NOMO-1 (cell line): ENCODE measurements around the gene COQ10A.
A peak's percentile ranks its signal among the peaks of the same experiment; 100 is the strongest.
"Not testable (repeated sequence)": the region's sequence is repeated elsewhere in the genome, so short reads cannot be mapped to it uniquely, and the experiment has no call there.

Experiments
- DNase-seq, 2 experiments: peaks; one replicate each; lab custom pipeline; 2025; ENCODE audit not compliant: unreplicated experiment in 2 of 2; lab: John Stamatoyannopoulos, UW

COQ10A gene

DNA sequence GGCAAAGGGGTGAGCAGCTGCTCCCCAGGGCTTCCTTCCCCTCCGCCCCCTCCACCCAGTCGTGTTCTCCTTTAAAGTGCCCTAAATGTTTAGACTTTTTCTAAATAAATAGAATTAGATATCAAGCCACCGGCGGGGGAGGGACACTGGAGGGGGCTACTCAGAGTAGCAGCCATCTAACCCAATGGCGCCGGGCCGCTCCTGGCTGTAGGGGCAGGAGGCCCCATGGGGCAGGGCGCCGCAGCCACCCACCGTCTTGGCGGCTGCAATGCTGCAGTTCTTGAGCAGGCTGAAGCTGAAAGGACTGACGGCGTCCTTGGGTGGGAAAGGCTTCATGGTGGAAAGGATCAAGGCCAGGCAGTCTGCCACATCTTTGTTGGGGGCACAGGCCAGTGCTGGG is 23.8 kb upstream of the COQ10A start:
- no peak for DNase-seq

DNA sequence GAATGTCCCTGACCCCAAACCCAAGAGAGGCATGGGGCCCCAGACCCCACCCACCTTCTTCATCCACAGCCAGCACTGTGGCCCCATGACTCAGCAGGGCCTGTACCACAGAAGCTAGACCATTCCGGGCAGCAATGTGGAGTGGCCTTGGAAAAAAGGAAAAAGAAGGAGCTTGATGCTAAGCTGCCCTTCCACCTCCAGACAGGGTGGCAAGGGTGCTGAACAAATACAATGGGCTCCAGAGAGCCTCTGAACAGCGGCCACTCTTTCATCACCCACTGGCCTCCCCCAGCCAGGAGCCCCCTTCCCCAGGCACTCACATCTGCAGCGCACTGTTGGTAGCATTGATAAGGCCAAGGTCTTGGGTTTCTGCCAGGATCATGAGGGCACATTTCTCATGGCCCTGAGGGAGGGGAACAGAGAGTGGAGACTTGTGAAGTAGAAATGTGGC is 23.0 kb upstream of the COQ10A start:
- DNase-seq = no peak

DNA sequence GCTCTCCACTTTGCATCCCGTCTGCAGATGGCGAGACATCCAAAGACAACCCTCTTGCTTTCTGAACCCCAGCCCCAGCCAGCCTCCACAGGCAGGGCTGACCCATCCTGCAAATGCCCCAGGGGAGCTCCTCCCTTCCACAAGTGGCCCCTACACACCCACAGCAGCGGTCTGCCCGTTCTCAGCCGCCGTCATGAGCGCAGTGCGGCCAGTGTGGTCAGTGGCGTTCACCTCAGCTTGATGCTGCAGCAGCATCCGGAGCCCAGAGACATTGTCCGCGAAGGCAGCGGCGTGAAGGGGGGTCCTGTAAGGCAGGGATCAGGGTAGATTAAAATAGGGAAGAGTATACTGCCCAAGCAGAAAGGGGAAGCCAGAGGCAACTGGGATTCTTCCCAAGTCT is 22.2 kb upstream of the COQ10A start:
- DNase-seq = no peak

DNA sequence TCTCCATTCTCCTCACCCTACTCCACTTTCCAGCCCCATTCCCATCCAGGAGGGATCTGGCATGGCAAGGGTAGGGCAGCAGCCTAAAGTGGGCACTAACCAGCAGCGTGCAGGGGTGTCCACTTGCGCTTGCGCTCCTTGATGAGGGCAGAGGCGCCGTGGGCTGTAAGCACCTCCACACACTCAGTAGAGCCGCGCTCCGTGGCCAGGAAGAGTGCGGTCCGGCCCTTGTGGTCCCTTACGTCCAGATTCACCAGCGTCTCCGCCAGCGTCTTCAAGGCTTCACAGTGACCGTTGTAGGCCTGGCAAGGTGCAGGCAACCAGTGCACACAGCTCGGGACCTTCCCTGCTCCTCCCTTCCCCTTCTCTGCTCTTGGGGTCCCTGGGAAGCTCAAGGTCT is 18.8 kb upstream of the COQ10A start:
- DNase-seq = no peak

DNA sequence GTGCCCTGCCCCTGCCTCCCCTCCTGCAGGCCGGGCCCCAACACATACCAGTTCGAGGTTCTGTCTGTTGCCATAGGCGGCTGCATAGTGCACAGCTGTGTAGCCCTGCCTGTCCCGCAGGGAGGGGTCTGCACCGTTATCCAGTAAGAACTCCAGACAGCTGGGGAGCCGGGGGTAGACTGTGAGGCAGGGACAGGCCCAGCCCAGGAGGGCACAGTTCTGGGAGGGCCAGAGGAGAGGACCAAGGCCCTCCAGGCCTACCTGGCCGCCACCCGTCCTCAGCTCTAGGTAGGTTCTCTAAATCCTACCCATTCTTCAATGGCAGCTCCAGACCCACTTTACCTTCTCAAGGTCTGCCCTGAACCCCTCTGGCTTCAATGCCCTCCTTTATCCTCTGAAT is 18.0 kb upstream of the COQ10A start:
- no peak for DNase-seq

DNA sequence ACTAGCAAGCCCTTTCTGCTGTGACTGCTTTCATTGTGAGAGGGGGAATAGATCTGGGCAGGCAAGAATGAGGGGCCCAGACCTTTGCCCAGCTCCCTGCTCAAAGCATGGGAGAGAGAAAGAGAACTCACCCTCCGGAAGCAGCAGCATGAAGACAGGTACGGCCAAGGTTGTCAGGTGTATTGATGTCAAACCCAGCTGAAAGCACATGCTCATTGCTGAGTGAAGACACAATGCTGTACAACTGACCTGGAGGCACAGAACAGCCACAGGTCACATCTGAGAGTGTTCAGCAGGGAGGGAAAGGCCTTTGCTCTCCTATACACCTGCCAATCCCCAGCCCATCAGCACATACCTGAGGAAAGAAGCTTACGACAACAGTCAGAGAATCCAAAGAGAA is 14.1 kb upstream of the COQ10A start:
- DNase-seq = no peak

DNA sequence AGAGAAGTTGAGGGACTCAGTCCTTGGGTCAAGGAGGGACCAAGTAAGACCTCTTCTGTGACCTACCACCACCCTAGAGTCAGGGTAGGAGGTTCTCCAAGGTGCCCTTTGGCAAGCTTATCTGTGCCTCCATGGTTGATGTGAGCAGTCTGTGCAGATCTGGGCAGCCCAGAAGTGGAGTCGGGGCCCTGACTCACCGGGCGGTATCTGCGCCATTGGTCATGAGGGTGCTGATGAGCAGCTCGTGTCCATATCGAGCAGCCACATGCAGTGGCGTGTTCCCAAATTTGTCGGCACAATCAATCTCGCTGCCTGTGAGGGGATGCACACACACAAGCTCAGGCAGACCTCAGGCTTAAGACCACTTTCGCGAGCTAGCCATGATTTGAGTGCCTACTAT is 13.7 kb upstream of the COQ10A start:
- no peak for DNase-seq

DNA sequence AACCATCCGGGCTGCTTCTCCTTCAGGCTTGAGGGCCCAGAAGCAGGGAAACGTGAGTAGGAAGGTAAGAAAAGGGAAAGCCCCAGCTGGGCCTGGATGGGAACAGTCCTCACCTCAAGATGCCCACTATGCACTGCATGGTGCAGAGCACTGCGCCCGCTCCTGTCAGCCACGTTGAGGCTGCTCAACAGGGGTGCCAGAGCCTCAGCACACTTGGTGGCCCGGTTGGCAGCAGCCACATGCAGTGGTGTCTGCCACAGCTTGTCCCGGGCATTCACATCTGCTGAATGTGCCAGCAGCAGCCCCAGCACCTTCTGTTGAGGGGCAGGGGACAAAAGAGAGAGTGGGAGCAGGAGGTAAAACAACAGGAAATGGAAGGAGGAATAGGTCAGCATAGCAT is 11.1 kb upstream of the COQ10A start:
- no peak for DNase-seq

DNA sequence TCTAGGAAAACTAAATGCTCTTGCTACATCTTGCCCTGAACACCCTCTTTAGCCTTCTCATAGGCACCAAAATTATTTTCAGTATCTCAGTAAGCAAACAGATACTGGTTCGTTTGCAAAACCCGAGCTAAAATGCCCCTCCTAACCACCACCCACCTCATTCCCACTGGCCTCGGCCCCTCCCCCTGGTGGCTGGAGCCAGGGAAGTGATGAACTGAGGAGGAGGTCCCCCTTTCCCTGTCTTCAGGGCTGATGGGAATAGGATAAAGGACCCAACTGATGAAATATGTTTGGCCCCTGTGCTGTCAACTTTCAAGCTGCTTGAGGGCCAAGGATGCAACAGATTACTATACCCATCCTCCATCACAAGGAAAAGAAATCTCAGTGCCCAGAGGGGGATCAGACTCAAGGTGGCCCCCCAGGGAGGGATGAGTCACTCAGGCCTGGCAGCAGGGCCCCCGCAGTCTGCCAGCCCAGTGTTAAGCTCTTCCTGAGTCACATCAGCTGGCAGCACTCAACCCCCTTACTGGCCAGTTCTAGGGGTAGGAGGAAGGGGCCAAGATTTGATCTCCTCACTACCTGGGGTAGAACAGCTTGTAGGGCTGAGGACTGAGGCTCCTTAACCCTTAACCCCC is 10.3 kb upstream of the COQ10A start:
- no peak for DNase-seq

DNA sequence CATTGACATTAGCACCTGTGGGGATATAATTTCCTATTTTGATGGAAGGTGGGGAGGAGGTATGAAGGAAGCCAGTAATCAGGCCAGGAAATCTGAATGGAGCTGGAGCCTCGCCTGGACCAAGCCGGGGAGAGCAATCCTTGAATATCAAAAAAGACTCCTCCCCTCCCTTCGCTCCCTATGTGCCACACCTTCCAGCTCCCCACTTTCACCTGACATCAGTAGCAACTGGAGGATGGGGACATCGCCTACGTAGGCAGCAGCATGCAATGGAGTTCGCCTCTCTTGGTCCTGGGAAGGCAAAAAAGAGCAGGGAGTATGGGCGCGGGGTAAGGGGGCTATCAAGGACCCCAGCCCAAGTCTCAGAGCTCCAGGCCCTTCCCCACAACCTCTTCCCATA is 9.7 kb upstream of the COQ10A start:
- DNase-seq = no peak

DNA sequence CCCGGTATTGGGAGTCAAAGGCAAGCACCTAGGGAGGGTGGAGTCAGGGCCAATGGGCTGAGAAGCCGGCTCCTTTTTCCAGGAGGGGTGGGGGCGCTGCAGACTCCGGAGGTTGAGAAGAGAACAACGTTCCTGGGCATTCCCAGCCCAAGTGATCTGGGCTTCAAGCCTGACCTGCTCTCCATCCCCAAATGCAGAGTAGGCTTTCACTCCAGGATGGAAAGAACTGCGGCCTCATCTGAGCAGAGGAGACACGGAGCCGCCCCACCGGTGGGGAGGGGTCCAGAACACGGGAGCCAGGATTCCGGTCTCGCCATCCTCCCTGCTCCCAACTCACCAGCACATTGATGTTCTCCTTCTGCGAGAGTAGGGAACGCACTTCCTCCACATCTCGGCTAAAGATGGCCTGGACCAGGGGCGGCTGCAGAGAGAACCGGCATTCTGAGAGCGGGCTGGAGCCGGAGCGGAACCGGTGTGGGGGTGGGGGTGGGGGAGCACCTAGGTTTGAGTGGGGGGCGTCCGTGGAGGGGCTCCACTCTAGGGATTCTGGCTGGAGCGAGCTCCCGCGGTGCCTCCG is 9.2 kb upstream of the COQ10A start:
- no peak for DNase-seq

DNA sequence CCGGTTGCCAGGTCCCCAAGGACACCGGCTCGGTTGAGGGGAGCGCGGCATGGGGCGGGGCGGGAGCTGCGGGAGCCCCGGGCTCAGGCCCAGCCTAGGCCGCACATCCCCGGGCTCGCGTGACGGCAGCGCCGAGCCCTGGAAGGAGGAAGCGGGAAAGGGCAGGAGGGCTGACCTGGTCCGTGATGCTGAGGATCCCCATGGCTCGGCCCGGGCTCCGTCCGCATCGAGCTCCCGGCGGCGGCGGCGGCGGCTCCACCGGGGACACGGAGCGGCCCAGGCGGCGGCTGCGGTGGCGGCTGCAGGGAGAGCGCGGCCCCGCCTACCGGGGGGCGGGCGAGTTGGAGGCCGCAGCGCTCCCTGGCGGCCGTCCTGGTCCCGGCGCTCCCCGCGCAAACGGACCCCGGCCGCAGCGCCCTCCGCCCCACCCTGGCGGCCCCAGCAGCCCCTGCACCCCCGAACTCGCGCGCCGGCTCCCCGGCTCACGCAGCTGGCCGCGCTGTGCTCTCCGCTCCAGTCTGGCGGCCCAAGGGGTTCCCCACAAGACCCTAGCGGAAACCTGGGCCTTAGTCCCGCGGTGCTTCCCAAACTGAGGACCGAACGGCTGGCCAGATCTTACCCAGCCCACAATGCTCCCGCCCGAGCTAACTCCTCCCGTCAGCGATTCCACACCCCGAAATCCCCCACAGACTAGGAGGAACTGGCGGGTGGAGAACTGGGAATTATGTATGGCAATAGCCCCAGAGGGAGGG is 8.5 kb upstream of the COQ10A start, which contains the start of gene ANKRD52:
Gene ANKRD52 (minus strand): TSS at position 317 of the 752 bp plus-strand sequence. CDS start 115 bp downstream, at position 202.
- DNase-seq = peak; percentile 65 to 76

DNA sequence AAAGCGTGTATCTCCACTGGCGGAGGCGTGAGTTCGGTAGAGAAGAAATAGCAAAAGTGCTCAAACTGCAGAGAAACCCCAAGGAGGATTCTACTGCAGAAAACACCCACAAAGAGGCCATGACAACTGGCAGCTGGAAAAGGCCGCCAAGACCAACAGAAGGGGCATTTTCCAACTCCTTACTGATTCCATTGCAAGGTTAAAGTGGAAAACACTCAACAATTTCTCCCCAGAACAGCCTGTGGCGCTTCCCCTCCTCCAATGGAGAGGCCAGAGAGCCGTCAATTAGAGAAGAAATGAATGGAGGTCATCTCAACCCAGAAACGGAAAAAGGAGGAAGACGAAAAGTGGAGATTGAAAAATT is 7.9 kb upstream of the COQ10A start:
- peak; percentile 27 to 34 for DNase-seq

DNA sequence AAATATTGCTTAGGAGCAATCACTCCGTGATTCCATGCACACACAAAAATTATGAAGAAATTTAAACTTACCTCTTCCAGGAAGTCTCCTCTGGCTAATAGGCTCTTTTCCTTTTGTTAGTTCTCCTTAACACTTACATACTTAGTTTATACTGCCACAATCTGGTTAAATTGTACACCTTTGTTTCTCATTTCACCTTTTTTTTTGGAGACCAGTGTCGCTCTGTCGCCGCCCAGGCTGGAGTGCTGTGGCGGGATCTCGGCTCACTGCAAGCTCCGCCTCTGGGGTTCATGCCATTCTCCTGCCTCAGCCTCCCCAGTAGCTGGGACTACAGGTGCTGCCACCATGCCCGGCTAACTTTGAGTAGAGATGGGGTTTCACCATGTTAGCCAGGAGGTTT is 6.4 kb upstream of the COQ10A start:
- no peak for DNase-seq

DNA sequence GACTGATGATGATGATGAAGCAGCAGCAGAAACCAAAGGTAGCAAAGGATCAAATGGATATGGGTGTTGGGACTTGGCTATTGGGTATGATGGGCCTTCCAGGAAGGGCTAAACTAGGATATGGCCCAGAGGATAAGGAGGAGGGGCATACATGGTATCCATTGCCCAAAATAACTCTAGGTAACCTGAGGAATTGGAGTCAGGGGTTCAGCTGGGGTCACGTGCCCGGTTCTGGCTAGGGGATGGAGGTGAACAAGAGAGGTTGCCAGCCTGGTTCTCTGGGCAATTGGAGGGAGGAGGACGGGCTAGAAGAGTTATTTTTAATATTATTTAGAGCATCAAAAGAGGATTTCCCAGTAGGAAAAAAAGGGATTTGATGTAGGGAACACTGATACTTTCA is 5.8 kb upstream of the COQ10A start:
- no peak for DNase-seq

DNA sequence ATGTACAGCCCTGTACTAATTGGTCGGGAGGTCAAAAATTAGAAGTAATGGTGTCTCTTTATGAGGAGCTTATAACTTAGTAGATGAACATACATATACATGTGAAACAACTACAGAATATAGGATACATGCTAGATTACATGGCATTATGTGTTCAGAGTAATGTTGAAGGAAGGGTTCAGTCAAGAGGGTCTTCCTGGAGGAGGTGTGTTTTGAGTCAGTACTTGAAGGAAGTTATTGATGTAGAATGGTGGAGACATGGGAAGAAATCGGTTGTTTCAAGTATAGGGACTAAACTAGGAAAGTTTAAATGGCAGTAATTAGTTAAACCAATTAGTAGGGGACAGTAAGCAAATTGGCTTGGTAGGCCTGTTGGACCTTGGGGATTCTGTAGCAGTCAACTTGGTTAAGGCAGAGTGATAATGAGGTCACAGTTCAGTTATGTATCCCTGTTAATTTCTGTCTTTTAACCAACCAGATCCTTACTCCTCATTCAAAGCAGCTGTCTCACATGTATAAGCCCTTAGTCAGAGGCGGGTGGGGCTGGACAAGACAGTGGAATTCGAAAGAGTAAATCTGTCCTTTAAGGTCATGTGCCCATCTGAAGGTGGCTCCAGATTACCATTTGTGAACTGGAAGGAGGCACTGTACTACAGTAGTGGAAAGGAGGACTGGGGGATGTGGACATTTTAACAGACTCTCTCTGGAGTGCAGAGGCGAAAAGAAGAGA is 5.1 kb upstream of the COQ10A start:
- no peak for DNase-seq

DNA sequence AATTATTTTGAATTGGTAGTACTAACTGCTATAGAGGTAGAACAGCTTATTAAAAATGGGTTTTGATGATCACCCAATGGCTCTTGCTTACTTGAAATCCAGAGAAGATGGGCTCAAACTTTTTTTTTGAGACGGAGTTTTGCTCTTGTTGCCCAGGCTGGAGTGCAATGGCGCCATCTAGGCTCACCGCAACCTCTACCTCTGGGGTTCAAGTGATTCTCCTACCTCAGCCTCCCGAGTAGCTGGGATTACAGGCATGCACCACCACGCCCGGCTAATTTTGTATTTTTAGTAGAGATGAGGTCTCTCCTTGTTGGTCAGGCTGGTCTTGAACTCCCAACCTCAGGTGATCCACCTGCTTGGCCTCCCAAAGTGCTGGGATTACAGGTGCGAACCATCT is 3.8 kb upstream of the COQ10A start:
- not testable (repeated sequence) for DNase-seq

DNA sequence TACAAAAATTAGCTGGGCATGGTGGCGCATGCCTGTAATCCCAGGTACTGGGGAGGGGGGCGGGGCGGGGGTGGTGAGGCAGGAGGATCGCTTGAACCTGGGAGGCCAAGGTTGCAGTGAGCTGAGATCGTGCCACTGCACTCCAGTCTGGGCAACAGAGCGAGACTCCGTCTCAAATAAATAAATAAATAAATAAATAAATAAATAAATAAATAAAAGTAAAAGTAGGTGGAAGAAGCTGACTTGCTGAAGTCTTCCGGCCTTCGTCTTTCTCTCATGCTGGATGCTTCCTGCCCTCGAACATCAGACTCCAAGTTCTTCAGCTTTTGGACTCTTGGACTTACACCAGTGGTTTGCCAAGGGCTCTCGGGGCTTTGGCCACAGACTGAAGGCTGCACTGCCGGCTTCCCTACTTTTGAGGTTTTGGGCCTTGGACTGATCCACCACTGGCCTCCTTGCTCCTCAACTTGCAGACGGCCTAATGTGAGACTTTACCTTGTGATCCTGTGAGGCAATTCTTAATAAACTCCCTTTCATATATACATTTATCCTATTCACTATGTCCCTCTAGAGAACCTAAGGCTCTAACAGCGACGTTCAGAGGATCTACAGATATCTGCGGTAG is 562 bp upstream of the COQ10A start:
- DNase-seq = not testable (repeated sequence)

DNA sequence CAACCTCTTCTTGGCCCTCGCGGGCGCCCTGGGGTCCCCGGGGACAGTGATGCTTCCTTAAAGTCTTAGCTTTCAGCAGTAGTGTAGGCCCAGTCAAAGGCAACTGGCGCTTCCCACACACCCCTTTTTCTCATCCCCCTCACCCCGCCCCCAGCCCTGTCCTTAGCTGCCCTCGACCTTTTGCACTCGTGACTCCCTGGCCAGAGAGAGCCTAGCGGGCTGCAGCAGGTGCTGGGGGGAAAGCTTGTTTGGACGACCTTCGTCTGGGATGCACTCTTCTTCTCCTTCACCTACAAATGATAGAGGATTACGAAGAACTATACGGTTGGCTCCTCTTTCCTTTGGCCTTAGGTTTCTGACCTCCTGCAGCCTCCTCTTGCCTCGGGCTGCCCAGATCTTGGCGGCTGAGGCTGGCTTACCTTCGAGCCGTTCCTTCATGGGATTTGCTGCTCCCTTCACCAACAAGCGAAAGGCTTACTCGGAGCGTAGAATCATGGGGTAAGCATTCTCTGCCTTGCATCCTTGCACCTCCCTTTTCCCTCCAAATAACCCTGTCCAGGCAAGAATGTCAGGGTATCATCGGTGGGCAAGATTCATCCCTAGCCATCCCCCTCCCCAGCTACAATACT is 815 bp downstream of the COQ10A start:
- no peak for DNase-seq

DNA sequence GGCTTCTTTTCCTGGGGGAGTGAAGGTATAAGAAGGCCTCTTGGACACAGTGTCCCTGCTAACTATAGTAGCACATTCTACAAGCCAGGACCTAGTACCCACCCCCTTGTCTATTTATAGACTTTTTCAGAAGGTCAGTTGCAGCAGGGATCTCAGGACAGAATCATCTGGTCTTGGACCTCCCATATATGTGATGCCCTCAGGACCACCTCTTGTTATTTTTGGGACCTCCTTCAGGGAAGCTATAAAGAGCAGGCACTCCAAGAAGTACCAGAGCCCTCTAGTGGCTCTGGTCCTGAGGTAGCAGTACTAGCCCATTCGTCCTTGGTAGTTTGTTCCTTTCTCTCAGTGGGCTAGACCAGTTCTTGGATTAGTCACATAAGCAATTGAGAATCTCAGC is 4.3 kb downstream of the COQ10A start:
- DNase-seq = peak in 1 of 2 experiments; percentile 17

DNA sequence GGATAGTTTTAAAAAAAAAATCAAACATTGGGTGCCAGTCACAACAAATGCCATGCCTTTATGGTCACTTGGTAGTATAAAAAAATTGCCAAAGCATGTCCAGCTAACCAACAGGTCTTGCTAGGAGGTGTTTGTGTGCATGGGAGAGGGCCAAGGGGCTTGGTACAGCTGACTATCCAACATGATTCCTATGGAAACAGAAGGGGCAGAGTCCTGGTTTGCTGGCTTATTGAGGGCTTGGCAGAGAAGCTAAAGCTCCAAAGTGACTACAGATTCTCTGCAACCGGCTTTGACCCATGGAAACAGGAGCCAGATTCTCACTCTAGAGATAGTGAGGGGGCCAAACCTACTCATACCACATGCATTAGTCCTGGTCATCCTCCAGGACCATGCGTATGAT is 5.7 kb downstream of the COQ10A start:
- not testable (repeated sequence) for DNase-seq
